H9 (cell line): ENCODE measurements around the gene EEF1A1. TPM values are rescaled to one million over a fixed set of nuclear protein-coding genes. Genes with fewer than 3 reads are reported as not detected.

ENCODE experiments used
- DNase-seq: peaks from one replicate; pipeline ENCODE4 v3.0.0-alpha.2; 2017
- H2AFZ ChIP-seq: one replicate; pipeline ENCODE4 v1.6.1; 2013; ENCODE audit warnings: mild to moderate bottlenecking, low read length, control low read depth, moderate library complexity
- H2AK5ac ChIP-seq: 2 replicates; pipeline ENCODE4 v1.6.1; 2013; ENCODE audit warnings: low read length, control low read depth, mixed read lengths; ENCODE audit not compliant: insufficient read length
- H2BK120ac ChIP-seq: one replicate; pipeline ENCODE4 v1.6.1; 2013; ENCODE audit warnings: low read depth, mild to moderate bottlenecking, low read length, control low read depth, inconsistent platforms; ENCODE audit not compliant: poor library complexity, severe bottlenecking
- H2BK12ac ChIP-seq: 2 replicates; pipeline ENCODE4 v1.6.1; 2013; ENCODE audit warnings: low read length, control low read depth, mixed read lengths, low read depth; ENCODE audit not compliant: insufficient read length
- H2BK15ac ChIP-seq: 2 replicates; pipeline ENCODE4 v1.6.1; 2013; ENCODE audit warnings: low read depth, low read length, control low read depth
- H2BK20ac ChIP-seq: one replicate; pipeline ENCODE4 v1.6.1; 2013; ENCODE audit warnings: low read depth, mild to moderate bottlenecking, low read length, control low read depth, inconsistent platforms; ENCODE audit not compliant: poor library complexity, severe bottlenecking
- H2BK5ac ChIP-seq: 2 replicates; pipeline ENCODE4 v1.6.1; 2013; ENCODE audit warnings: low read length, control low read depth, mixed read lengths; ENCODE audit not compliant: insufficient read length
- H3K14ac ChIP-seq: 2 replicates; pipeline ENCODE4 v1.6.1; 2013; ENCODE audit warnings: low read length, control low read depth; ENCODE audit not compliant: insufficient read depth
- H3K18ac ChIP-seq: 2 replicates; pipeline ENCODE4 v1.6.1; 2013; ENCODE audit warnings: low read depth, mild to moderate bottlenecking, mixed read lengths, low read length, control low read depth; ENCODE audit not compliant: insufficient read length
- H3K23ac ChIP-seq: 2 replicates; pipeline ENCODE4 v1.6.1; 2013; ENCODE audit warnings: low read length, control low read depth, mixed read lengths, low read depth; ENCODE audit not compliant: insufficient read length
- H3K23me2 ChIP-seq: 2 replicates; pipeline ENCODE4 v1.6.1; 2013; ENCODE audit warnings: low read depth, mild to moderate bottlenecking, mixed read lengths, low read length, control low read depth; ENCODE audit not compliant: insufficient read length, poor library complexity, severe bottlenecking
- H3K27ac ChIP-seq: 2 replicates; pipeline ENCODE4 v1.5.1; 2013; ENCODE audit warnings: low read length, control low read depth, mixed read lengths, low read depth; ENCODE audit not compliant: insufficient read length
- H3K27me3 ChIP-seq: 2 replicates; pipeline ENCODE4 v1.6.1; 2013; ENCODE audit warnings: low read length, control low read depth, inconsistent platforms; ENCODE audit not compliant: insufficient read depth
- H3K4ac ChIP-seq: 2 replicates; pipeline ENCODE4 v1.6.1; 2013; ENCODE audit warnings: low read depth, mild to moderate bottlenecking, control low read depth, inconsistent platforms, low read length, moderate library complexity
- H3K4me1 ChIP-seq: 2 replicates; pipeline ENCODE4 v1.6.1; 2013; ENCODE audit warnings: low read length, control low read depth, inconsistent platforms; ENCODE audit not compliant: insufficient read depth
- H3K4me2 ChIP-seq: 2 replicates; pipeline ENCODE4 v1.6.1; 2013; ENCODE audit warnings: low read length, control low read depth, mixed read lengths; ENCODE audit not compliant: insufficient read length, insufficient read depth
- H3K56ac ChIP-seq: 2 replicates; pipeline ENCODE4 v1.6.1; 2013; ENCODE audit warnings: low read depth, mild to moderate bottlenecking, mixed read lengths, low read length, control low read depth; ENCODE audit not compliant: insufficient read length
- H3K79me1 ChIP-seq: 2 replicates; pipeline ENCODE4 v1.6.1; 2013; ENCODE audit warnings: low read depth, mild to moderate bottlenecking, moderate library complexity, low read length, control low read depth, inconsistent platforms; ENCODE audit not compliant: insufficient read depth, poor library complexity, severe bottlenecking
- H3K79me2 ChIP-seq: 2 replicates; pipeline ENCODE4 v1.6.1; 2013; ENCODE audit warnings: low read length, control low read depth, inconsistent platforms; ENCODE audit not compliant: insufficient read depth
- H3K9ac ChIP-seq: 2 replicates; pipeline ENCODE4 v1.6.1; 2013; ENCODE audit warnings: low read length, control low read depth, mixed read lengths; ENCODE audit not compliant: insufficient read length; ENCODE audit errors: extremely low read depth
- H3K9me3 ChIP-seq: one replicate; pipeline ENCODE4 v1.6.1; 2013; ENCODE audit warnings: low read depth, low read length, inconsistent platforms; ENCODE audit not compliant: control insufficient read depth
- H3T11ph ChIP-seq: one replicate; pipeline ENCODE4 v1.6.1; 2013; ENCODE audit warnings: mild to moderate bottlenecking, low read length, control low read depth, inconsistent platforms
- H4K20me1 ChIP-seq: one replicate; pipeline ENCODE4 v1.6.1; 2013; ENCODE audit not compliant: control insufficient read depth, insufficient read length, insufficient read depth
- H4K5ac ChIP-seq: 2 replicates; pipeline ENCODE4 v1.6.1; 2013; ENCODE audit warnings: low read depth, mild to moderate bottlenecking, mixed read lengths, low read length, control low read depth; ENCODE audit not compliant: insufficient read length
- H4K8ac ChIP-seq: replicated peaks from 2 replicates; pipeline ENCODE4 v1.6.1; 2013; ENCODE audit warnings: low read length, control low read depth, mixed read lengths, low read depth; ENCODE audit not compliant: insufficient read length
- H4K91ac ChIP-seq: 2 replicates; pipeline ENCODE4 v1.6.1; 2013; ENCODE audit warnings: low read depth, mild to moderate bottlenecking, moderate library complexity, mixed read lengths, low read length, control low read depth; ENCODE audit not compliant: insufficient read length
- H3K27ac Mint-ChIP-seq, 3 experiments: 2 replicates in 2 of 3; 3 replicates in 1 of 3; pipeline ENCODE4 v1.8.0; 2020 to 2021; ENCODE audit warnings: mixed read lengths in 3 of 3, mild to moderate bottlenecking in 1 of 3, moderate library complexity in 1 of 3
- H3K27me3 Mint-ChIP-seq: 2 replicates; pipeline ENCODE4 v1.8.0; 2021; ENCODE audit warnings: low read depth, mild to moderate bottlenecking, moderate library complexity, mixed read lengths
- H3K36me3 Mint-ChIP-seq, 3 experiments: 2 replicates in 2 of 3; 3 replicates in 1 of 3; pipeline ENCODE4 v1.8.0; 2020 to 2021; ENCODE audit warnings: low read depth in 3 of 3, mixed read lengths in 3 of 3; ENCODE audit not compliant: insufficient read depth in 1 of 3
- H3K4me1 Mint-ChIP-seq, 2 experiments: 2 replicates each; pipeline ENCODE4 v1.8.0; 2020; ENCODE audit warnings: mixed read lengths in 2 of 2
- H3K4me3 Mint-ChIP-seq, 2 experiments: 2 replicates in 1 of 2; 3 replicates in 1 of 2; pipeline ENCODE4 v1.8.0; 2020 to 2021; ENCODE audit warnings: mild to moderate bottlenecking in 2 of 2, mixed read lengths in 2 of 2, moderate library complexity in 1 of 2
- H3K9me3 Mint-ChIP-seq, 2 experiments: 2 replicates in 1 of 2; 3 replicates in 1 of 2; pipeline ENCODE4 v1.8.0; 2020; ENCODE audit warnings: mild to moderate bottlenecking in 2 of 2, mixed read lengths in 2 of 2, moderate library complexity in 1 of 2
- WGBS: extraction: QIAGEN DNeasy Blood & Tissue Kit; methylation state at CpG from one replicate; pipeline ENCODE4 v1.1.7; 2013; ENCODE audit warnings: missing lambda C conversion rate, low lambda C conversion rate, mixed read lengths; ENCODE audit not compliant: insufficient read length; ENCODE audit errors: extremely low coverage; 5-methylcytosine and 5-hydroxymethylcytosine counted together
- total RNA-seq: library from RNA; stranded (reverse); gene quantifications from 2 replicates; pipeline ENCODE4 v1.2.1, GENCODE V29; 2021
- TF ChIP-seq, protein P1 (sequence below): fragments of 200-600 bp; sonication (generic); conservative IDR thresholded peaks from 3 replicates; pipeline ENCODE4 v1.8.0; 2021; ENCODE audit warnings: antibody characterized with exemption, mild to moderate bottlenecking

EEF1A1 gene
- total RNA-seq, 1 experiment from 2014 or later, result 13,057 TPM

DNA sequence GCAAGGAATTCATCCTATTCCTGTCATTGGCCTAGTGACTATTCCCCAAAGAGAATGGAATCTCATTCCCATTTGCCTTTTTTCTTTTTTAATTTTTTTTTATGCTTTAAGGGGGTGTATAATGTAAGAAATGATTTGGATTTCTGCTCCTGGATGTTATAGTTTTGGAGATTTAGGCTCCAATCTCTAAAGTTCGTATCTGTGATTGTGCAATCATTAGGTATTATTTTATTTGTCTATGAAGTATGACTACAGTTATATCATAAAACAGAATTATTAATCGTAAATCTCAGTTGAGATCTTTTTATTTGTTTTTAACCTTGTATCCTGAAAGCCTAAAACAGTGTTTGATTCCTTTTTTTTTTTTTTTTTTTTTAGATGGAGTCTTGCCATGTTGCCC lies 41.7 kb upstream of the EEF1A1 start:
- no peak overlapping the region for H3K4me2 ChIP-seq
- H4K91ac ChIP-seq, result no peak overlapping the region
- H3K4ac ChIP-seq, result no peak overlapping the region
- H2BK120ac ChIP-seq, result no peak overlapping the region
- H2AK5ac ChIP-seq, result no peak overlapping the region
- H2AFZ ChIP-seq, result no peak overlapping the region
- no peak overlapping the region for H4K8ac ChIP-seq
- H3K27me3 ChIP-seq, result no peaks in the 10 kb centered on the region
- H2BK12ac ChIP-seq, result no peak overlapping the region
- TF ChIP-seq, protein P1, sequence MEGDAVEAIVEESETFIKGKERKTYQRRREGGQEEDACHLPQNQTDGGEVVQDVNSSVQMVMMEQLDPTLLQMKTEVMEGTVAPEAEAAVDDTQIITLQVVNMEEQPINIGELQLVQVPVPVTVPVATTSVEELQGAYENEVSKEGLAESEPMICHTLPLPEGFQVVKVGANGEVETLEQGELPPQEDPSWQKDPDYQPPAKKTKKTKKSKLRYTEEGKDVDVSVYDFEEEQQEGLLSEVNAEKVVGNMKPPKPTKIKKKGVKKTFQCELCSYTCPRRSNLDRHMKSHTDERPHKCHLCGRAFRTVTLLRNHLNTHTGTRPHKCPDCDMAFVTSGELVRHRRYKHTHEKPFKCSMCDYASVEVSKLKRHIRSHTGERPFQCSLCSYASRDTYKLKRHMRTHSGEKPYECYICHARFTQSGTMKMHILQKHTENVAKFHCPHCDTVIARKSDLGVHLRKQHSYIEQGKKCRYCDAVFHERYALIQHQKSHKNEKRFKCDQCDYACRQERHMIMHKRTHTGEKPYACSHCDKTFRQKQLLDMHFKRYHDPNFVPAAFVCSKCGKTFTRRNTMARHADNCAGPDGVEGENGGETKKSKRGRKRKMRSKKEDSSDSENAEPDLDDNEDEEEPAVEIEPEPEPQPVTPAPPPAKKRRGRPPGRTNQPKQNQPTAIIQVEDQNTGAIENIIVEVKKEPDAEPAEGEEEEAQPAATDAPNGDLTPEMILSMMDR, result no peak
- no CpG with 5 or more reads among the region's 2 CpGs for WGBS
- H3K79me2 ChIP-seq, result no peaks in the 10 kb centered on the region
- no peaks in the 10 kb centered on the region for H3K27me3 Mint-ChIP-seq
- no peak for DNase-seq
- H3K79me1 ChIP-seq, result no peaks in the 10 kb centered on the region
- H3K36me3 Mint-ChIP-seq, result no peaks in the 10 kb centered on the region
- no peak overlapping the region for H3T11ph ChIP-seq
- no peaks in the 10 kb centered on the region for H3K23me2 ChIP-seq
- no peak overlapping the region for H3K56ac ChIP-seq
- no peak overlapping the region for H3K4me3 Mint-ChIP-seq
- H3K27ac ChIP-seq, result no peak overlapping the region
- no peak overlapping the region for H3K14ac ChIP-seq
- H4K20me1 ChIP-seq, result no peaks in the 10 kb centered on the region
- no peak overlapping the region for H3K27ac Mint-ChIP-seq
- no peak overlapping the region for H3K23ac ChIP-seq
- H3K4me1 ChIP-seq, result peaks cover 10% of the 10 kb centered on the region
- no peak overlapping the region for H4K5ac ChIP-seq
- no peak overlapping the region for H3K18ac ChIP-seq
- H2BK5ac ChIP-seq, result no peak overlapping the region
- H3K4me1 Mint-ChIP-seq, result peaks cover 46 to 56% of the 10 kb centered on the region in 2 experiments
- H3K9me3 Mint-ChIP-seq, result no peaks in the 10 kb centered on the region; a peak in 1 of 5 replicates
- H2BK20ac ChIP-seq, result no peak overlapping the region
- H3K9ac ChIP-seq, result no peak overlapping the region
- H3K9me3 ChIP-seq, result no peaks in the 10 kb centered on the region
- H2BK15ac ChIP-seq, result no peak overlapping the region
